Activated T-helper 2 cell treated with anti-CD3 and anti-CD28 coated beads, Interferon-gamma antibody, Interleukin-2, Interleukin-4, amounts not matched to agents 10 μg/mL and 5 μg/mL and 100 μg/mL, durations not matched to agents 14 hours and 24 hours and 36 hours (primary cell): Measurements from ENCODE around the gene SH2B3. TPM values are rescaled to one million over a fixed set of nuclear protein-coding genes. Genes with fewer than 3 reads are reported as not detected.

Experiments
- DNase-seq: peaks from one replicate; pipeline ENCODE4 v3.0.0; 2021; ENCODE audit warnings: low spot score
- H3K27ac Mint-ChIP-seq: one replicate; pipeline ENCODE4 v1.8.0; 2021; ENCODE audit warnings: mixed read lengths
- H3K27me3 Mint-ChIP-seq: one replicate; pipeline ENCODE4 v1.8.0; 2021; ENCODE audit warnings: low read depth, mixed read lengths
- H3K36me3 Mint-ChIP-seq: one replicate; pipeline ENCODE4 v1.8.0; 2021; ENCODE audit warnings: low read depth, mixed read lengths
- H3K4me1 Mint-ChIP-seq: one replicate; pipeline ENCODE4 v1.8.0; 2021; ENCODE audit warnings: low read depth, mixed read lengths
- H3K4me3 Mint-ChIP-seq: one replicate; pipeline ENCODE4 v1.8.0; 2021; ENCODE audit warnings: low read depth, mild to moderate bottlenecking, moderate library complexity, mixed read lengths
- H3K9me3 Mint-ChIP-seq: one replicate; pipeline ENCODE4 v1.8.0; 2021; ENCODE audit warnings: mixed read lengths
- intact Hi-C: fragments of 100-400 bp; cut with micrococcal nuclease; formaldehyde crosslinking; loops from one replicate; pipeline ENCODE4 v1.15.1; 2023
- total RNA-seq: library from RNA; stranded (reverse); gene quantifications from 2 replicates; pipeline ENCODE4 v1.2.3, GENCODE V29; 2022

SH2B3 gene
- total RNA-seq, 1 donor from 2014 or later: 48.3 TPM

DNA sequence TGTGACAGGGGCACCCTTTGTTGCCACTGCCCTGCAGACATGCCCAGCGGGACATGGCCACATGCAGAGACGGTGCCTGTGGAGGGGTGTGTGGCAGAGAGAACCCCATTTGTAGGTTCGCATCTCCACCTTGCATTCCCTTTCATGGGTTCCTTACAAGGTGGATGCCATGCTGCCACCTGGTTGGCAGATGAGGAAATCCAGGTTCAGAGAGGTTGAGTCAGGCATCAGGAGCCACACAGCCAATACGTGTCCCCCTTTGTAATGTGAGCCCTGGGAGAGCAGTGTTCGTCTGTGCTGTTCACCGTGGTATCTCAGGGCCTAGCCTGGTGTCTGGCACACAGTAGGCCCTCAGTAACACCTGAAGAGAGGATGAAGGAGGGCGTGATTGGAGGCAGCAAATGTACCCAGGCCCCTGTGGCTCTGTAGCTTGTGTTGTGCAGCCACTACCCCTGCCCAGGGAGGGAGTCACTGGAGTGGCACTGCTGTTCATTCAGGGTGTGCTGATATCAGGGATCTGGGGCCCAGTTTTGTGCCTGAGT lies 9.1 kb downstream of the SH2B3 start:
- Mint-ChIP-seq H3K4me1 (peaks cover 34% of the 10 kb centered on the region), H3K36me3 (peaks cover 44% of the 10 kb centered on the region), H3K4me3 (no peak overlapping the region), H3K27me3 (no peaks in the 10 kb centered on the region), H3K27ac (no peak overlapping the region), H3K9me3 (no peaks in the 10 kb centered on the region)
- intact Hi-C loops: no loop called here
- no peak for DNase-seq

DNA sequence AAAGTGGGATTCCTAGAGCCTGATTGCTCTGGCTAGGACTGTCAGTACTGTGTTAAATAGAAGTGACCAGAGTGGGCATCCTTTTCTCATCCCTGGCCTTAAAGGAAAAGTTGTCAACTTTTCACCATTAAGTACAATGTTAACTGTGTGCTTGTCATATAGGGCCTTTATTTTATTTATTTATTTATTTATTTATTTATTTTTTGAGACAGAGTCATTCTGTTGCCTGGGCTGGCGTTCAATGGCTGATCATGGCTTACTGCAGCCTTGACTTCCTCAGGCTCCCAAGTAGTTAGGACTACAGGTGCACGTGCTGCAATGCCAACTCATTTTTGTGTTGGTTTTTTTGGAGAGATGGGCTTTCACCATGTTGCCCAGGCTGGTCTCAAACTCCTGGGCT lies 11.6 kb downstream of the SH2B3 start:
- Mint-ChIP-seq H3K36me3 (peaks cover 59% of the 10 kb centered on the region), H3K27me3 (no peaks in the 10 kb centered on the region), H3K27ac (no peak overlapping the region), H3K4me1 (peaks cover 19% of the 10 kb centered on the region), H3K4me3 (no peak overlapping the region), H3K9me3 (no peaks in the 10 kb centered on the region)
- no peak for DNase-seq
- intact Hi-C loops: no loop called here

DNA sequence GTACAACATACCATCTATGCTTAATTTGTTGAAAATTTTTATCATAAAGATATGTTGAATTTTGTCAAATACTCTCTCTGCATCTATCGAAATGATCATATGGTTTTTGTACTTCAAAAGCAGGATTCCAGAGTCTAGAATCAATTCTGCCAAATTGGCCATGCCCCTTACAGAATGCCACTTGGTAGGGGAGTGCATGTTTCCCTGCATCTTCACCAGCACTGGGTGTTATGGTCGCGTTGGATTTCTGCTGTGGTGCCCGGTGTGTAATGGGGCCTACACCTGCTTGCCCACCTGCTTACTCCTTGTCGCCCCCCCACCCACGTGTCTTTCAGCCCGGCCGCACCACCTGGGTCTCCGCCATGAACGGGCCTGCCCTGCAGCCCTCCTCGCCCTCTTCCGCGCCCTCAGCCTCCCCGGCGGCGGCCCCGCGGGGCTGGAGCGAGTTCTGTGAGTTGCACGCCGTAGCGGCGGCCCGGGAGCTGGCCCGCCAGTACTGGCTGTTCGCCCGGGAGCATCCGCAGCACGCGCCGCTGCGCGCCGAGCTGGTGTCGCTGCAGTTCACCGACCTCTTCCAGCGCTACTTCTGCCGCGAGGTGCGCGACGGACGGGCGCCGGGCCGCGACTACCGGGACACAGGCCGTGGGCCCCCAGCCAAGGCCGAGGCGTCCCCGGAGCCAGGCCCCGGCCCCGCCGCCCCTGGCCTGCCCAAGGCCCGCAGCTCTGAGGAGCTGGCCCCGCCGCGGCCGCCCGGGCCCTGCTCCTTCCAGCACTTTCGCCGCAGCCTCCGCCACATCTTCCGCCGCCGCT lies 12.3 kb downstream of the SH2B3 start:
- Mint-ChIP-seq H3K27me3 (no peaks in the 10 kb centered on the region), H3K36me3 (peaks cover 58% of the 10 kb centered on the region), H3K4me3 (no peak overlapping the region), H3K4me1 (peaks cover 16% of the 10 kb centered on the region), H3K9me3 (no peaks in the 10 kb centered on the region), H3K27ac (no peak overlapping the region)
- intact Hi-C loops: no loop called here
- DNase-seq: no peak

DNA sequence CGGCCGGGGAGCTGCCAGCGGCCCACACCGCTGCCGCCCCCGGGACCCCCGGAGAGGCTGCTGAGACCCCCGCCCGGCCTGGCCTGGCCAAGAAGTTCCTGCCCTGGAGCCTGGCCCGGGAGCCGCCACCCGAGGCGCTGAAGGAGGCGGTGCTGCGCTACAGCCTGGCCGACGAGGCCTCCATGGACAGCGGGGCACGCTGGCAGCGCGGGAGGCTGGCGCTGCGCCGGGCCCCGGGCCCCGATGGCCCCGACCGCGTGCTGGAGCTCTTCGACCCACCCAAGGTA lies 12.8 kb downstream of the SH2B3 start:
- DNase-seq: no peak
- Mint-ChIP-seq H3K27me3 (no peaks in the 10 kb centered on the region), H3K9me3 (no peaks in the 10 kb centered on the region), H3K27ac (no peak overlapping the region), H3K4me1 (peaks cover 12% of the 10 kb centered on the region), H3K4me3 (no peak overlapping the region), H3K36me3 (peaks cover 54% of the 10 kb centered on the region)
- intact Hi-C loops: no loop called here

DNA sequence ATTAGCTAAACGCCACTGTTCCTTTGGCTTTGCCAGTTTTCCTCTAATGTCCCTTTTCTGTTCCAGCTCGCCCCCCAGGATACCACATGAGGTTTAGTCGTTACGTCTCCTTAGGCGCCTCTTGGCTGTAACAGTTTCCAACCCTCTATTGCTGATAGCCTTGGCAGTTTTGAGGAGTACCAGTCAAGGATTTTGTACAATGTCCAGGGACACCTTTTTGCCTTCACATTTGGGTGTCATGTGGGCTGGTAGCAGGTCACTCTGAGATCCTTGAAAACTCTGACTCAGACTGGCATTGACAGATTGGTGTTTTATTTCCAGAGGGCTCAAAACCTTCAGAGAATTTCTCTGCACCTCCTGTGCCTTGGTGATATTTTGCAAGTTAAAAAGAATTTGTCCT lies 14.1 kb downstream of the SH2B3 start:
- peaks cover 15% of the 10 kb centered on the region for H3K4me1 Mint-ChIP-seq
- intact Hi-C loops: no loop called here
- no peak for DNase-seq
- no peaks in the 10 kb centered on the region for H3K27me3 Mint-ChIP-seq
- no peak overlapping the region for H3K4me3 Mint-ChIP-seq
- H3K36me3 Mint-ChIP-seq: peaks cover 55% of the 10 kb centered on the region
- no peaks in the 10 kb centered on the region for H3K9me3 Mint-ChIP-seq
- H3K27ac Mint-ChIP-seq: no peak overlapping the region

DNA sequence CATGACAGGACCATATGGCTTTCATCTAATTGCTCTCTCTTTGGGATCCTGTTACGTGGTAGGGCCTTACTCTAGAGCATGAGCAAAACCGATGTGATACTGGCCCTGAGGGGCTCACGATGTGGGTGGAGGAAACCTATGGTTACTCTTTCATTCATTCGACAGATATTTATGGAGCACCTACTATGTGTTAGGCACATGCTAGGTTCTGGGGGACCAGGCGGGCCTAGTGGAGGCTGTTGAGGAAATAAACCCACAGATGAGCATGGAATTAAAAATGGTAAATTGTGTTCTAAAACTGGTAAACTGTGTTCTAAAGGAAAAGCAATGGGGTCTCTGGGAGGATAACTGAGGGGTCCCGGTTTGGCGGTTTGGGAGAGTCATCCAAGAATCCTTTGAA lies 14.8 kb downstream of the SH2B3 start:
- intact Hi-C loops: no loop called here
- H3K36me3 Mint-ChIP-seq: peaks cover 57% of the 10 kb centered on the region
- H3K9me3 Mint-ChIP-seq: no peaks in the 10 kb centered on the region
- no peaks in the 10 kb centered on the region for H3K27me3 Mint-ChIP-seq
- peaks cover 18% of the 10 kb centered on the region for H3K4me1 Mint-ChIP-seq
- no peak overlapping the region for H3K4me3 Mint-ChIP-seq
- no peak overlapping the region for H3K27ac Mint-ChIP-seq
- no peak for DNase-seq

DNA sequence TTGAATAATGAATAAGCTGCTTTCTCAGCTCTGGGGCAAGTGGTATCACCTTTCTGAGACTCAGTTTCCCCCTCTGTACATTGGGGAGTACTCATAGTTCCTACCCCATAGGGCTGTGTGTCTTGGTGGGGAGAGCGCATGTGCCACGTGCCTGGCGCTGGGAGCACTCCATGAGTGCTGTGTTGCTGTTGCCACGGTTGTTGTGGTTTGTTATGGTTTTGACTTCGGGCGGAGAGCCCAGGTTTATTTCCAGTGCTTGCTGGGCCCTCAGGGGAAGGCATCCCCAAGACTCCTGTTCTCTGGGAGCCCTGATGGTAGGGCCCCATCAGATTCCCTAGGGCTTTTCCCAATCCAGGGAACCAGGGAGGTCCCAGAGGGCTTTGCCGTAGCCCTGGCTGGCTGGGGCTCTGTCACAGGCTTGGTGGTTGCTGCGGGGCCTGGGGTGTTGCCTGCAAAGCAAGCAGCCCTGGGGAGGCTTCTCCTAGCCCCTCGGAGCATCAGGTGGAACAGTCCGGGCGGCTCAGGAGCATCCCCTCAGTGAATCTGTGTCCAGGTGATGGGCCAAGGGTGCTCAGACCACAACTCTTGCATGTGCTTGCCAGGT lies 18.6 kb downstream of the SH2B3 start:
- no peak overlapping the region for H3K27ac Mint-ChIP-seq
- H3K36me3 Mint-ChIP-seq: peaks cover 59% of the 10 kb centered on the region
- peaks cover 43% of the 10 kb centered on the region for H3K4me1 Mint-ChIP-seq
- intact Hi-C loops: no loop called here
- no peak for DNase-seq
- H3K9me3 Mint-ChIP-seq: no peaks in the 10 kb centered on the region
- no peaks in the 10 kb centered on the region for H3K27me3 Mint-ChIP-seq
- no peak overlapping the region for H3K4me3 Mint-ChIP-seq

DNA sequence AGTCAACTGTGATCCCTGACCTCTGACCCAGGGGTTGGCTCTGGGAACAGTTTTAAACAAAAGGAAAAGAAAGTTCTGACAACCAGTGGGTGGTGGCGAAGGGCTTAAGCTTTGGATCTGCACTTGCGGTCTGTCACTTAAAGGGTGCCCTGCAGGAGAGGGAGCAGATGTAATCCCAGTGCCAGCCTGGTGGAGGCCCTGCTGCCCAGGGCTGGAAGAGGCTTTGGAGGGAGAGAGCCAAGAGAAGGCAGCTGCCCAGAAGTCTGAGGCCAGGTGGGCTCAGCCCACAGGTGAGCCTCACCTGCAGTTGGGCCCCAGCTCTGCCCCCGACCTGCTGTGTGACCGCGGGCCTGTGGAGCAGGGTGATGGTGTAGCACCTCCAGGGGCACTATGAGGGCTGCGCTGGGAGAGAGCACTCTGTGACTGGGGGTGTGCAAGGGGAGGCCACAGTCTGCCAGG lies 19.1 kb downstream of the SH2B3 start:
- Mint-ChIP-seq H3K4me1 (peaks cover 46% of the 10 kb centered on the region), H3K9me3 (no peaks in the 10 kb centered on the region), H3K4me3 (no peak overlapping the region), H3K27ac (peak overlapping the region; percentile 35), H3K27me3 (no peaks in the 10 kb centered on the region), H3K36me3 (peaks cover 56% of the 10 kb centered on the region)
- no peak for DNase-seq
- intact Hi-C loops: no loop called here

DNA sequence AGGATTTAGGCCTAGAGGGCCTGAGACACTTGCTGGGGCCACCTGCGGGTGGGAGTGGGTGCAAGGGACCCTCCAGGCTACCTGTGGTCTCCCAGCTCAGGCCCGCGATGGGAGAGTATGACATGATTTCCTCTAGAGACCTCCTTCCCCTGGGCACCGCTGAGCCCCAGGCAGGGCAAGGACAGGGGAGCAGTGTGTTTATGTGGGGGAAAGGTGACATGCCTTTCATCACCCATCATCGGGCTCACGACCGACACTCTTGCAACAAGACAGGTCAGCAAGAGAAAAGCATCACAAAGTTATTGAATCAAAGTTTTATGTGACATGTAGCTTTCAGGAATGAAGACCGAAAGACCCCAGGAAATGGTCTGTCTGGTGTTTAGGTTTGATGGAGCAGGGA lies 19.9 kb downstream of the SH2B3 start:
- no peaks in the 10 kb centered on the region for H3K9me3 Mint-ChIP-seq
- no peak overlapping the region for H3K4me3 Mint-ChIP-seq
- intact Hi-C loops: no loop called here
- H3K36me3 Mint-ChIP-seq: peaks cover 49% of the 10 kb centered on the region
- H3K27me3 Mint-ChIP-seq: no peaks in the 10 kb centered on the region
- peaks cover 52% of the 10 kb centered on the region for H3K4me1 Mint-ChIP-seq
- DNase-seq: no peak
- H3K27ac Mint-ChIP-seq: peak overlapping the region; percentile 73

DNA sequence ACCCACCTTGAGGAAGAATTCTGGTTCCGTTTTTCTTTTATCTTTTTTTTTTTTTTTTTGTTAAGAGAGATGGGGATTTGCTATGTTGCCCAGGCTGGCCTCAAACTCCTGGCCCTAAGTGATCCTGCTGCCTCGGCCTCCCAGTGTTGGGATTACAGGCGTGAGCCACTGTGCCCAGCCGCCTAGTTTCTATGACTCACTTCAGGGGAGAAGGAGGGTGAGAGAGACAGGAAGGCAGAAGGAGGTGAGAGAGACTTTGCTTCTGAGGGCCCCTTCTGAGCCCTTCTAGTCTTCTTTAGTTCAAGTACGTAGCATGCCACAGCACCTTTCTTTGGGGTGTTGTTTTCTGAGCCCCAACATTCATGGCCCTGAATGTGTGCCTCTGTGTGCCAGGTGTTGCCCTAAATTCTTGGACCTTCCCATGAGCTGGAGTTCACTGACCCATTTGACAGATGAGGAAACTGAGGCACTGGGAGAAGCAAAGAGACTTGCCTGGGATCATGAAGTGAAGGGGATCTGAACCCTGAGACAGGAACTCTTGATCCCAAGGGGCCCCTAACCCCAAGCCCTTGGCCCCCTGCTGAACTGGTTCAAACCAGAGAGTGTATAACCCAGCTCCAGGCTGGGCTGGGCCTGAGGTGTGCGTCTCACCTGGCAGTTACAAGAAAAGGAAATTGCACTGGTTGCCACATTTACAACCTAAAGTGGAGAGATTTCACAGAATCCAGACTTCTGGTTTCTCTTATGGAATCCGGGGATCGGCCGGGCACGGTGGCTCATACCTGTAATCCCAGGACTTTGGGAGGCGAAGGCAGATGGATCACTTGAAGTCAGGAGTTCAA lies 20.8 kb downstream of the SH2B3 start:
- peak overlapping the region; percentile 40 for H3K4me3 Mint-ChIP-seq
- peak overlapping the region; percentile 66 for H3K27ac Mint-ChIP-seq
- intact Hi-C loops: no loop called here
- H3K27me3 Mint-ChIP-seq: no peaks in the 10 kb centered on the region
- peak; percentile 14 for DNase-seq
- peaks cover 49% of the 10 kb centered on the region for H3K36me3 Mint-ChIP-seq
- H3K9me3 Mint-ChIP-seq: no peaks in the 10 kb centered on the region
- H3K4me1 Mint-ChIP-seq: peaks cover 58% of the 10 kb centered on the region

DNA sequence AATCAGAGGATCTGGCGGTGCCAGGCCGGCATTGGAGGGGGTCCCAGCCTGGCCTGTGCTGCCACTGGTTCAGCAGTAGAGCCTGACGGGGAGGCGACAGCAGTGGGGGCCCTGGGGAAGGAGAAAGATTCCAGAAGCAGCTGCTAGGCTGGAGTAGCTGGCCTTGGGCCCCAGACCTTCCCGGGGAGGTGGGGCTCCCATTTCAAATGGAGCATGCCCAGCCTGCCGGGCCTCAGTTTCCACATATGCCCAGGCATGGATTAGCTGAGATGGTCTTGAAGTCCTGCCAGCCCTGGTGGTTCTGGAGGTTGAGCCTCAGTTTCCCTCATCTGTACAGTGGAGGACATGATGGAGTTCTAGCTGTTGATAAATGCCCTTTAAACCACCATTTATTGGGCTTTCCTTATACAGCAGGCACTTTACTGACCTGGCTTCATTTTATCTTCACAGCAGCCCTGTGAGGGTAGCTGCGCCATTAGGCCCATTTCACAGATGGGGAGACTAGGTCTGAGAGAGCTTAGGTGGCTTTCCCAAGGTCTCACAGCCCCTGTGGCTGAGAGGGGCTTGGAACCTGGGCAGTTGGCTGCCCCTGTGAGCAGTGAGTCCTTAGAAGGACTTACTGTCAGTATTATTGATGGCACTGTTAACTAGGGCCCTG lies 21.8 kb downstream of the SH2B3 start:
- intact Hi-C loops: no loop called here
- Mint-ChIP-seq H3K4me3 (no peak overlapping the region), H3K4me1 (peaks cover 65% of the 10 kb centered on the region), H3K9me3 (no peaks in the 10 kb centered on the region), H3K27ac (peak overlapping the region; percentile 28), H3K36me3 (peaks cover 50% of the 10 kb centered on the region), H3K27me3 (no peaks in the 10 kb centered on the region)
- no peak for DNase-seq

DNA sequence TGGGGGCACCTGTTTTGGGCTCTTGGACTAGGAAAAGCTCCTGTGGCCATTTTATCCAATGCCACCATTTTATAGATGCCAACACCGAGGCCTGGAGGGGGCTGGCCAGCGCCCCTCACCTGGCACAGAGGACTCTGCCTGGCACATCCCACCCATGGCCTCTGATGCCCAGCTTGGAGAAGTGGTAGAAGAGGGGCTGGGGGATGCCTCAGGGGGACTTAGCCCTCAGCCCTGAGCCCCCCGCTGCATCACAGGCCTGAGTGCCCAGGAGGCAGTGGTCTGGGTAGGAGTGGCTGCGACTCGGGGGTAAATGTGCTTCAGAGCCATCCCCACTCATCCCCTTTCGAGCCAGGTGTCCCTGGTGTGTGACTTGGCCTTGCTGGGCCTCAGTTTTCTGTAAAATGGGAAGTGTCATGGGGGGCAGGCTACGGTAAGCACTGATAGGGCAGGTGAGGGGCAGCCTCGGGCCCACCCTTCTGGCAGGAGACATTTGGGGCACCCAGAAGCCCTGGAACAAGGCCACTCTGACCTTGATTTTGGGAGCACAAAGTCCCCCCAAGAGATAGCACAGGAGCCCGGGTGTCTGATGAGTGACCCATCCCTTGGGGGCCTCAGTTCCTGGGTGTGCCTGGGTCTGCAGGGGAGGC lies 22.5 kb downstream of the SH2B3 start:
- peak overlapping the region; percentile 84 for H3K27ac Mint-ChIP-seq

More for the DNA sequence above, 22.5 kb downstream of the SH2B3 start:
- H3K4me3 Mint-ChIP-seq: peak overlapping the region; percentile 66
- no peaks in the 10 kb centered on the region for H3K27me3 Mint-ChIP-seq
- peaks cover 68% of the 10 kb centered on the region for H3K4me1 Mint-ChIP-seq
- H3K36me3 Mint-ChIP-seq: peaks cover 51% of the 10 kb centered on the region
- no peak for DNase-seq
- intact Hi-C loops: no loop called here
- H3K9me3 Mint-ChIP-seq: no peaks in the 10 kb centered on the region
